B cell (primary cell): ENCODE data around the gene GRM2.

Source experiments
- CTCF ChIP-seq: fragments of 200-600 bp; IDR thresholded peaks from one replicate; pipeline ENCODE4 v1.8.0; 2022; ENCODE audit warnings: antibody characterized with exemption, mild to moderate bottlenecking
- EZH2 ChIP-seq: IDR thresholded peaks from 2 replicates; pipeline ENCODE4 v1.6.1; 2012; ENCODE audit warnings: borderline replicate concordance, low read depth, mild to moderate bottlenecking, moderate library complexity, low read length; ENCODE audit not compliant: insufficient read depth, poor library complexity, severe bottlenecking

GRCh38 chr3:51715977-51716294 lies 9.1 kb downstream of the GRM2 start:
- TF ChIP-seq CTCF, result no peak
- TF ChIP-seq EZH2, result no peak
